HL-60 (cell line): ENCODE data around the gene CYP24A1.

Experiments used
- CTCF ChIP-seq: IDR thresholded peaks from one replicate; pipeline ENCODE4 v1.5.1; 2011; ENCODE audit warnings: low read length, control low read depth, inconsistent platforms; ENCODE audit not compliant: insufficient read depth
- POLR2AphosphoS5 ChIP-seq: IDR thresholded peaks from 2 replicates; pipeline ENCODE4 v1.6.1; 2012; ENCODE audit warnings: low read depth

GRCh38 chr20:54151511-54152226 is 22.1 kb downstream of the CYP24A1 start:
- TF ChIP-seq CTCF: no peak
- no peak for TF ChIP-seq POLR2AphosphoS5
